Measurements from ENCODE around the gene CACNA2D3. TPM values are rescaled to one million over a fixed set of nuclear protein-coding genes. Genes with fewer than 3 reads are reported as not detected.

Gene CACNA2D3
- polyA plus RNA-seq, 1 donor (not counting 4 experiments of a cell fraction or from before 2014, with no cell fraction given): 0.08 TPM

DNA sequence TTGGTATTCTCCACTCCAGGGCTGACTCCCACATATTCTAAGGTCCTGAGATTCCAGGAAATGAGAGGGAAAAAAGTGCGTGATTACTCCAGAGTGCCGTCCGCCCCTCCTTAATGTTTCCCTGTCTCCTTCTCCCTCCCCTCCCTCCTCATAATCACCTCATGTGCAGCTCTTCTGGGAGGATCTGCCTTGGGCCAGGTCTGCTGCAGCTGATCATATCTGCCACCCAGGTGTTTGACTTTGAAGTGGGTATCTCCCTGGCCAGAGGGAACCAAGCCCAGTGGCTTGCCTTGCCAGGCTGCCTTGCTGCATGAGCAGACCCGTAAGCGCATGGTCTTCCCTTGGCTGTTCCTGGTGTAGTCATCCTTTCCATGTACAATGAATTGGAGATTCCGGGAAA is 833.6 kb downstream of the CACNA2D3 start:
- Histone ChIP-seq H3K9ac (ENCODE audit: control insufficient read depth, extremely low read depth, insufficient read depth, low read length) (no peak overlapping the region), H3K9me1 (ENCODE audit: control insufficient read depth, extremely low read depth, insufficient read depth, low read length) (no peaks in the 10 kb centered on the region), H3K4me2 (ENCODE audit: control insufficient read depth, extremely low read depth, insufficient read depth, low read depth, low read length) (no peak overlapping the region), H2AFZ (ENCODE audit: control insufficient read depth, low read length) (no peak overlapping the region), H3K36me3 (ENCODE audit: control insufficient read depth in 2 of 2, extremely low read depth in 1 of 2, insufficient read depth in 2 of 2, low read length in 2 of 2) (no peaks in the 10 kb centered on the region), H3K9me3 (ENCODE audit: control insufficient read depth, low read depth, low read length) (no peaks in the 10 kb centered on the region), H3K79me2 (ENCODE audit: control insufficient read depth, insufficient read depth, low read length) (no peaks in the 10 kb centered on the region), H3K27me3 (ENCODE audit: control insufficient read depth, extremely low read depth, insufficient read depth, low read length) (no peaks in the 10 kb centered on the region), H3K4me1 (ENCODE audit: control insufficient read depth, extremely low read depth, insufficient read depth, low read length) (peaks cover 5% of the 10 kb centered on the region), H3K27ac (ENCODE audit: control insufficient read depth, insufficient read depth, low read length) (no peak overlapping the region), H4K20me1 (ENCODE audit: control insufficient read depth, extremely low read depth, insufficient read depth, low read length) (no peaks in the 10 kb centered on the region), H3K4me3 (ENCODE audit: control insufficient read depth in 2 of 3, extremely low read depth in 1 of 3, insufficient read depth in 2 of 3, low read depth in 1 of 3, low read length in 3 of 3) (no peak overlapping the region)
- dilution Hi-C loops (cut with MboI; ENCODE audit: extremely low pct_ligation_motif_present, low sequenced_read_pairs): no loop called here
- DNase-seq (ENCODE audit: low read depth, low spot score) (no peak), FAIRE-seq (no peak)
- TF ChIP-seq, protein P1, sequence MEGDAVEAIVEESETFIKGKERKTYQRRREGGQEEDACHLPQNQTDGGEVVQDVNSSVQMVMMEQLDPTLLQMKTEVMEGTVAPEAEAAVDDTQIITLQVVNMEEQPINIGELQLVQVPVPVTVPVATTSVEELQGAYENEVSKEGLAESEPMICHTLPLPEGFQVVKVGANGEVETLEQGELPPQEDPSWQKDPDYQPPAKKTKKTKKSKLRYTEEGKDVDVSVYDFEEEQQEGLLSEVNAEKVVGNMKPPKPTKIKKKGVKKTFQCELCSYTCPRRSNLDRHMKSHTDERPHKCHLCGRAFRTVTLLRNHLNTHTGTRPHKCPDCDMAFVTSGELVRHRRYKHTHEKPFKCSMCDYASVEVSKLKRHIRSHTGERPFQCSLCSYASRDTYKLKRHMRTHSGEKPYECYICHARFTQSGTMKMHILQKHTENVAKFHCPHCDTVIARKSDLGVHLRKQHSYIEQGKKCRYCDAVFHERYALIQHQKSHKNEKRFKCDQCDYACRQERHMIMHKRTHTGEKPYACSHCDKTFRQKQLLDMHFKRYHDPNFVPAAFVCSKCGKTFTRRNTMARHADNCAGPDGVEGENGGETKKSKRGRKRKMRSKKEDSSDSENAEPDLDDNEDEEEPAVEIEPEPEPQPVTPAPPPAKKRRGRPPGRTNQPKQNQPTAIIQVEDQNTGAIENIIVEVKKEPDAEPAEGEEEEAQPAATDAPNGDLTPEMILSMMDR (optimal IDR thresholded peaks at IDR 0.05 in 1 of 3, IDR thresholded peaks at IDR 0.05 in 1 of 3, conservative IDR thresholded peaks at IDR 0.05 in 1 of 3; ENCODE audit: extremely low read depth in 1 of 3, insufficient read depth in 2 of 3, low read length in 3 of 3): no peak
- TF ChIP-seq EZH2 (IDR thresholded peaks at IDR 0.05; ENCODE audit: low read length): no peak

DNA sequence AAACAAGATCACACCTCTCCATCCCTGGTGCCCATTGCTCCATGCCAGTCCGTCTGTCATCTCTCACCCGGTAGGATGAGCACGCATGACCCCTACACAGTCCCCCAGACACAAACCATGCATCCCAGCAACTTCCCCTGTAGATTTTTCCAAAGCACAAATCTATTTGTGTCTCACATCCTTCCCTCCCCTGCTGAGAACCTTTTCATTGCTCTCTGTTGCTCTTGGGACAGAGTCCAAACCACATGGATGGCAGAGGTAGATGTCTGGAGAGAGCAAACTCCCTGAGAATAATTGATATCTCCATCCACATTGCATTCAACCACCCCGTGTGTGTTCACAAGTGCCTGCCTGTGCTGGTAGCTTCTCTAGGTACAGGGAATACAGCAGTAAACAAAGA is 835.4 kb downstream of the CACNA2D3 start:
- H3K36me3 ChIP-seq (ENCODE audit: control insufficient read depth in 2 of 2, extremely low read depth in 1 of 2, insufficient read depth in 2 of 2, low read length in 2 of 2): no peaks in the 10 kb centered on the region
- H3K27me3 ChIP-seq (ENCODE audit: control insufficient read depth, extremely low read depth, insufficient read depth, low read length): no peaks in the 10 kb centered on the region
- dilution Hi-C loops (cut with MboI; ENCODE audit: extremely low pct_ligation_motif_present, low sequenced_read_pairs): no loop called here
- no peaks in the 10 kb centered on the region for H3K79me2 ChIP-seq (ENCODE audit: control insufficient read depth, insufficient read depth, low read length)
- H3K9ac ChIP-seq (ENCODE audit: control insufficient read depth, extremely low read depth, insufficient read depth, low read length): no peak overlapping the region
- no peaks in the 10 kb centered on the region for H3K9me3 ChIP-seq (ENCODE audit: control insufficient read depth, low read depth, low read length)
- H3K9me1 ChIP-seq (ENCODE audit: control insufficient read depth, extremely low read depth, insufficient read depth, low read length): no peaks in the 10 kb centered on the region
- H3K4me3 ChIP-seq (ENCODE audit: control insufficient read depth in 2 of 3, extremely low read depth in 1 of 3, insufficient read depth in 2 of 3, low read depth in 1 of 3, low read length in 3 of 3): no peak overlapping the region
- no peak overlapping the region for H3K4me2 ChIP-seq (ENCODE audit: control insufficient read depth, extremely low read depth, insufficient read depth, low read depth, low read length)
- H3K4me1 ChIP-seq (ENCODE audit: control insufficient read depth, extremely low read depth, insufficient read depth, low read length): peaks cover 9% of the 10 kb centered on the region
- FAIRE-seq (no peak), DNase-seq (ENCODE audit: low read depth, low spot score) (no peak)
- TF ChIP-seq EZH2 (IDR thresholded peaks at IDR 0.05; ENCODE audit: low read length): no peak
- TF ChIP-seq, protein P1 (optimal IDR thresholded peaks at IDR 0.05 in 1 of 3, IDR thresholded peaks at IDR 0.05 in 1 of 3, conservative IDR thresholded peaks at IDR 0.05 in 1 of 3; ENCODE audit: extremely low read depth in 1 of 3, insufficient read depth in 2 of 3, low read length in 3 of 3): no peak
- no peak overlapping the region for H2AFZ ChIP-seq (ENCODE audit: control insufficient read depth, low read length)
- H3K27ac ChIP-seq (ENCODE audit: control insufficient read depth, insufficient read depth, low read length): no peak overlapping the region
- H4K20me1 ChIP-seq (ENCODE audit: control insufficient read depth, extremely low read depth, insufficient read depth, low read length): no peaks in the 10 kb centered on the region
